ENCODE data around the gene PCAT7. TPM values are rescaled to one million over a fixed set of nuclear protein-coding genes. Genes with fewer than 3 reads are reported as not detected.
A peak's percentile ranks its signal among the peaks of the same experiment; 100 is the strongest.

Gene PCAT7
- total and polyA plus RNA-seq, 10 of the 15 experiments (the other 5 are each of a cell fraction or from before 2014, with no cell fraction given), result 0.04 TPM; not detected in 9

DNA sequence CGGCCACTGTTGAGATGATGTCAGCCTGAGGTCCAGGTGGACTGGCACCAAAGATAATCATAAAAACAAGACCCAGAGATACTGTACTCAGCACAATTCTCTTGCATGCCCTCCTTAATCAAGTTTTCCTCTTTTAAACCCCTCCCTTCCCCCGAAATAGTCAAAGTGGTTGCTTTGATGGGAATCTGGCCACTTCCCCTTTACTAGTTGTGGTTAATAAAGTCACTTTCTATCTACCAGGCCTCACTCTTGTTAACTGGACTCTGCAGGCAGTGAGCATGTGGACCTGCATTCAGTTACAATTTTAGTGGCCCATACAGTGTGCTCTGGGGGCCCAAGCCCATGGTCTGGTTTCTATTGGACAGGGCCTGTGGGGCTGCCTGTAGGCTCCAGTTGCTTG is 21.2 kb downstream of the PCAT7 start:
- SMC1A ChIA-PET (ENCODE audit: uncharacterized antibody, unreplicated experiment), result no interaction called here
- CTCF ChIA-PET, result no interaction called here
- no peak for DNase-seq (ENCODE audit: low read depth, low spot score)
- Histone ChIP-seq H3K36me3 (ENCODE audit: control insufficient read depth in 2 of 2, insufficient read depth in 2 of 2, low read length in 1 of 2) (no peaks in the 10 kb centered on the region), H3K79me2 (ENCODE audit: control insufficient read depth, insufficient read depth, low read length) (no peaks in the 10 kb centered on the region), H3K4me1 (ENCODE audit: control insufficient read depth, insufficient read depth, low read length) (no peaks in the 10 kb centered on the region; the same call in 1 of the 2 replicates), H3K9me3 (replicated peaks; ENCODE audit: control insufficient read depth, insufficient read depth, low read length) (no peaks in the 10 kb centered on the region), H3K4me3 (no peak overlapping the region), H3K27ac (ENCODE audit: control insufficient read depth, insufficient read depth) (no peak overlapping the region), H4K20me1 (ENCODE audit: control insufficient read depth, insufficient read depth) (no peaks in the 10 kb centered on the region), H3K9ac (ENCODE audit: control insufficient read depth, insufficient read depth, low read length) (no peak overlapping the region), H2AFZ (ENCODE audit: control insufficient read depth, low read depth, low read length) (no peak overlapping the region), H3K27me3 (replicated peaks in 1 of 2; ENCODE audit: control insufficient read depth in 2 of 2, insufficient read depth in 2 of 2, low read length in 1 of 2) (no peaks in the 10 kb centered on the region; a peak in 2 of 4 replicates), H3K4me2 (ENCODE audit: control insufficient read depth, insufficient read depth) (no peak overlapping the region)
- in situ Hi-C loops (cut with MboI) (no loop called here), intact Hi-C loops (cut with micrococcal nuclease; ENCODE audit: unreplicated experiment) (no loop called here)
- BruUV-seq (replicated peaks), result no TSS peak
- 32% methylated on average over 2 of the region's 2 CpGs for WGBS (ENCODE audit: insufficient coverage, insufficient replicate concordance, low lambda C conversion rate, missing lambda C conversion rate)
- RAD21 ChIA-PET (ENCODE audit: unreplicated experiment), result no interaction called here
- POLR2A ChIA-PET, result no interaction called here
- FAIRE-seq, result no peak
- peak; percentile 28; the same call in 1 of the 3 replicates for ATAC-seq
- TF ChIP-seq RUNX3 (IDR thresholded peaks at IDR 0.05; ENCODE audit: low read length) (peak; percentile 38), SPI1 (IDR thresholded peaks at IDR 0.05; ENCODE audit: borderline replicate concordance, insufficient read depth, low read depth, low read length) (peak; percentile 77; the same call in 1 of the 2 replicates), IKZF1 (conservative IDR thresholded peaks at IDR 0.05) (peak; percentile 31; the same call in 1 of the 2 replicates)
- TF ChIP-seq, protein P1, sequence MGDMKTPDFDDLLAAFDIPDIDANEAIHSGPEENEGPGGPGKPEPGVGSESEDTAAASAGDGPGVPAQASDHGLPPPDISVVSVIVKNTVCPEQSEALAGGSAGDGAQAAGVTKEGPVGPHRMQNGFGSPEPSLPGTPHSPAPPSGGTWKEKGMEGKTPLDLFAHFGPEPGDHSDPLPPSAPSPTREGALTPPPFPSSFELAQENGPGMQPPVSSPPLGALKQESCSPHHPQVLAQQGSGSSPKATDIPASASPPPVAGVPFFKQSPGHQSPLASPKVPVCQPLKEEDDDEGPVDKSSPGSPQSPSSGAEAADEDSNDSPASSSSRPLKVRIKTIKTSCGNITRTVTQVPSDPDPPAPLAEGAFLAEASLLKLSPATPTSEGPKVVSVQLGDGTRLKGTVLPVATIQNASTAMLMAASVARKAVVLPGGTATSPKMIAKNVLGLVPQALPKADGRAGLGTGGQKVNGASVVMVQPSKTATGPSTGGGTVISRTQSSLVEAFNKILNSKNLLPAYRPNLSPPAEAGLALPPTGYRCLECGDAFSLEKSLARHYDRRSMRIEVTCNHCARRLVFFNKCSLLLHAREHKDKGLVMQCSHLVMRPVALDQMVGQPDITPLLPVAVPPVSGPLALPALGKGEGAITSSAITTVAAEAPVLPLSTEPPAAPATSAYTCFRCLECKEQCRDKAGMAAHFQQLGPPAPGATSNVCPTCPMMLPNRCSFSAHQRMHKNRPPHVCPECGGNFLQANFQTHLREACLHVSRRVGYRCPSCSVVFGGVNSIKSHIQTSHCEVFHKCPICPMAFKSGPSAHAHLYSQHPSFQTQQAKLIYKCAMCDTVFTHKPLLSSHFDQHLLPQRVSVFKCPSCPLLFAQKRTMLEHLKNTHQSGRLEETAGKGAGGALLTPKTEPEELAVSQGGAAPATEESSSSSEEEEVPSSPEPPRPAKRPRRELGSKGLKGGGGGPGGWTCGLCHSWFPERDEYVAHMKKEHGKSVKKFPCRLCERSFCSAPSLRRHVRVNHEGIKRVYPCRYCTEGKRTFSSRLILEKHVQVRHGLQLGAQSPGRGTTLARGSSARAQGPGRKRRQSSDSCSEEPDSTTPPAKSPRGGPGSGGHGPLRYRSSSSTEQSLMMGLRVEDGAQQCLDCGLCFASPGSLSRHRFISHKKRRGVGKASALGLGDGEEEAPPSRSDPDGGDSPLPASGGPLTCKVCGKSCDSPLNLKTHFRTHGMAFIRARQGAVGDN (IDR thresholded peaks at IDR 0.05), result no peak

All from GM12878 (cell line).